ENCODE data around the gene TAAR9.

DNA sequence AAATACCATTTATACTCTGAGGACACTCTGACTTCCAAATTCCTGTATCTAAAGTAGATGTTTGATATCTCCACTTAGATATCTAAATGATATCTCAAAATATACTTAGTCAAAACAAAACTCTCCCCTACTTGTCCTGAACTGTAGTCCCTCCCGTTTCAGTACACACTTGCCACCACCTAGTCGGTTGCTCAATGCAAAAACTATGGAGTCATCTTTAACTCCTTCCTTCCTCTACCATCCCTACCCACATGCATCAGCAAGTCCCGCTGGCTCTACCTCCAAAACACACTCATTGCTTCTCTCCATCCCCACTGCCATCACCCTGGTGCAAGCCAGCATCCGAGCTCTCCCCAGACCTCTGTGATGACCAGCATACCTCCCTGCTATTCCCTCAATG is 38.3 kb upstream of the TAAR9 start:
- TF ChIP-seq, protein P1, sequence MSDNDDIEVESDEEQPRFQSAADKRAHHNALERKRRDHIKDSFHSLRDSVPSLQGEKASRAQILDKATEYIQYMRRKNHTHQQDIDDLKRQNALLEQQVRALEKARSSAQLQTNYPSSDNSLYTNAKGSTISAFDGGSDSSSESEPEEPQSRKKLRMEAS (IDR thresholded peaks at IDR 0.05), result no peak
- TF ChIP-seq, protein P2, sequence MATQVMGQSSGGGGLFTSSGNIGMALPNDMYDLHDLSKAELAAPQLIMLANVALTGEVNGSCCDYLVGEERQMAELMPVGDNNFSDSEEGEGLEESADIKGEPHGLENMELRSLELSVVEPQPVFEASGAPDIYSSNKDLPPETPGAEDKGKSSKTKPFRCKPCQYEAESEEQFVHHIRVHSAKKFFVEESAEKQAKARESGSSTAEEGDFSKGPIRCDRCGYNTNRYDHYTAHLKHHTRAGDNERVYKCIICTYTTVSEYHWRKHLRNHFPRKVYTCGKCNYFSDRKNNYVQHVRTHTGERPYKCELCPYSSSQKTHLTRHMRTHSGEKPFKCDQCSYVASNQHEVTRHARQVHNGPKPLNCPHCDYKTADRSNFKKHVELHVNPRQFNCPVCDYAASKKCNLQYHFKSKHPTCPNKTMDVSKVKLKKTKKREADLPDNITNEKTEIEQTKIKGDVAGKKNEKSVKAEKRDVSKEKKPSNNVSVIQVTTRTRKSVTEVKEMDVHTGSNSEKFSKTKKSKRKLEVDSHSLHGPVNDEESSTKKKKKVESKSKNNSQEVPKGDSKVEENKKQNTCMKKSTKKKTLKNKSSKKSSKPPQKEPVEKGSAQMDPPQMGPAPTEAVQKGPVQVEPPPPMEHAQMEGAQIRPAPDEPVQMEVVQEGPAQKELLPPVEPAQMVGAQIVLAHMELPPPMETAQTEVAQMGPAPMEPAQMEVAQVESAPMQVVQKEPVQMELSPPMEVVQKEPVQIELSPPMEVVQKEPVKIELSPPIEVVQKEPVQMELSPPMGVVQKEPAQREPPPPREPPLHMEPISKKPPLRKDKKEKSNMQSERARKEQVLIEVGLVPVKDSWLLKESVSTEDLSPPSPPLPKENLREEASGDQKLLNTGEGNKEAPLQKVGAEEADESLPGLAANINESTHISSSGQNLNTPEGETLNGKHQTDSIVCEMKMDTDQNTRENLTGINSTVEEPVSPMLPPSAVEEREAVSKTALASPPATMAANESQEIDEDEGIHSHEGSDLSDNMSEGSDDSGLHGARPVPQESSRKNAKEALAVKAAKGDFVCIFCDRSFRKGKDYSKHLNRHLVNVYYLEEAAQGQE (IDR thresholded peaks at IDR 0.05; ENCODE audit: low read depth), result no peak
- TF ChIP-seq TEAD4 (IDR thresholded peaks at IDR 0.05) (no peak), NFIC (IDR thresholded peaks at IDR 0.05) (no peak), TAF1 (IDR thresholded peaks at IDR 0.05; ENCODE audit: low read depth) (no peak), EP300 (IDR thresholded peaks at IDR 0.05; ENCODE audit: borderline replicate concordance) (no peak), FOXM1 (IDR thresholded peaks at IDR 0.05; ENCODE audit: borderline replicate concordance, low read depth) (no peak), CREB1 (IDR thresholded peaks at IDR 0.05; ENCODE audit: low read depth) (no peak)
- TF ChIP-seq, protein P3, sequence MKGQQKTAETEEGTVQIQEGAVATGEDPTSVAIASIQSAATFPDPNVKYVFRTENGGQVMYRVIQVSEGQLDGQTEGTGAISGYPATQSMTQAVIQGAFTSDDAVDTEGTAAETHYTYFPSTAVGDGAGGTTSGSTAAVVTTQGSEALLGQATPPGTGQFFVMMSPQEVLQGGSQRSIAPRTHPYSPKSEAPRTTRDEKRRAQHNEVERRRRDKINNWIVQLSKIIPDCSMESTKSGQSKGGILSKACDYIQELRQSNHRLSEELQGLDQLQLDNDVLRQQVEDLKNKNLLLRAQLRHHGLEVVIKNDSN (IDR thresholded peaks at IDR 0.05), result no peak

Measured in Ishikawa (cell line).